MM.1S (cell line): ENCODE measurements around the gene PRSS3.

Experiments
- EZH2 ChIP-seq: fragments of 300-600 bp; sonication (generic); optimal IDR thresholded peaks from 2 replicates; pipeline ENCODE3; 2017; ENCODE audit warnings: low read depth, mild to moderate bottlenecking, antibody characterized with exemption, low read length, mixed read lengths
- TF ChIP-seq, protein P1 (sequence below): fragments of 300-600 bp; sonication (generic); IDR thresholded peaks from 2 replicates; pipeline ENCODE4 v1.5.1; 2016; ENCODE audit warnings: antibody characterized with exemption, low read length, mixed read lengths

- TF ChIP-seq, protein P1, sequence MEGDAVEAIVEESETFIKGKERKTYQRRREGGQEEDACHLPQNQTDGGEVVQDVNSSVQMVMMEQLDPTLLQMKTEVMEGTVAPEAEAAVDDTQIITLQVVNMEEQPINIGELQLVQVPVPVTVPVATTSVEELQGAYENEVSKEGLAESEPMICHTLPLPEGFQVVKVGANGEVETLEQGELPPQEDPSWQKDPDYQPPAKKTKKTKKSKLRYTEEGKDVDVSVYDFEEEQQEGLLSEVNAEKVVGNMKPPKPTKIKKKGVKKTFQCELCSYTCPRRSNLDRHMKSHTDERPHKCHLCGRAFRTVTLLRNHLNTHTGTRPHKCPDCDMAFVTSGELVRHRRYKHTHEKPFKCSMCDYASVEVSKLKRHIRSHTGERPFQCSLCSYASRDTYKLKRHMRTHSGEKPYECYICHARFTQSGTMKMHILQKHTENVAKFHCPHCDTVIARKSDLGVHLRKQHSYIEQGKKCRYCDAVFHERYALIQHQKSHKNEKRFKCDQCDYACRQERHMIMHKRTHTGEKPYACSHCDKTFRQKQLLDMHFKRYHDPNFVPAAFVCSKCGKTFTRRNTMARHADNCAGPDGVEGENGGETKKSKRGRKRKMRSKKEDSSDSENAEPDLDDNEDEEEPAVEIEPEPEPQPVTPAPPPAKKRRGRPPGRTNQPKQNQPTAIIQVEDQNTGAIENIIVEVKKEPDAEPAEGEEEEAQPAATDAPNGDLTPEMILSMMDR = no peak
- no peak for TF ChIP-seq EZH2
Observed at GRCh38 chr9:33794560-33794959, 801 bp upstream of the PRSS3 start.
